A549 treated with Mapracorat at 1 μM for 4 hours (cell line): ENCODE results near the gene TMEM269. TPM values are rescaled to one million over a fixed set of nuclear protein-coding genes. Genes with fewer than 3 reads are reported as not detected.

Experiments
- total RNA-seq: library from RNA; stranded (reverse); fragments of 200-300 nt; extraction: Qiagen RNA extraction; gene quantifications from 5 replicates; pipeline ENCODE4 v1.2.3, GENCODE V29; 2022

TMEM269 gene, protein sequence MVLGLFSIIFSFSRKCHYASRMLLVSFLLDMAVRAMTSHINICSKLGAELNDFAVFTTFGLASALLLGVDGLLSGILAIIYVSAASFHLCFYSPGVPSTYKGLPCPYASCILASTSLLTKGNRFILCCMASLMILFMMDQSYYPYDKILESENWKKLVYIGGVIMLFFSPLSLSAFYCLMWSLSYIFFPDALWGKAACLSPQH
- 0.06 to 0.32 TPM (median 0.12 TPM) in 4 of 5 replicates, not detected in the other for total RNA-seq

DNA sequence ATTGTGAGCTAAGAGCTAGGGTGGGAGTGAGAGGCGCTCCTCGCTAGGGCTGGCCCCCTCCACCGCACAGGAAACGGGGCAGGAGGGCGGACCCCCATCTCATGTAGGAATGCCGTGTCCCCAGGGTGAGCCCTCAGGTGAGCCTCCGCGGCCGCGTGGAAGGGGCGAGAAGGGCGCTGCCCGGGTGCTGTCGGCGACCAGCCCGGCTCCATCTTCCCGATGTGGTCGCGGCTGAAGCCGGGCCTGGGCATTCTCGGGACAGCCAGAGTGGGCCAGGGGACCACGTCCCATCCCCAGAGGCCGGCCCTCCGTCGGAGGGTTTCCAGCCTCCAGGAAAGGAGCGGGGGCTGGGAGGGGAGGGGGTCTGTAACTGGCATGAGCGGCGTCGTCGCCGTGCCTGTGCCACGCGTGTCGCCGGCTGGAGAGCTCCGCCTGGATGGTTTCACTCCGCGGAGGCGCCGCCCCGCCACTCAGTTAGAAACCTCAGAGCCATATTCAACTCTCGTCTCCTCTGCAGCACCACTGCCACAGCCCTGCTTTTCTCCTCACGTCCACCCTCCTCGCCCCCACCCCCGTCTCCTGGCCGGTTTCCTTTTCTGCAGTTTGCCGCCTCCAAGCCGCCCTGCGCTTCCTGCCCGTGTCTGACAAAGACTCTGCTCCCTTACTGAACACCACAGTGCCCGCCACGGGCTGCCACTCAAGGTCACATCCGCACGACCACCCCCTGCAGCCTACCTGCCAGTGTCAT is at the start of gene TMEM269:
Gene TMEM269 (plus strand): TSS at position 46 of the 748 bp plus-strand sequence. CDS start 4,903 bp downstream, outside the sequence.

DNA sequence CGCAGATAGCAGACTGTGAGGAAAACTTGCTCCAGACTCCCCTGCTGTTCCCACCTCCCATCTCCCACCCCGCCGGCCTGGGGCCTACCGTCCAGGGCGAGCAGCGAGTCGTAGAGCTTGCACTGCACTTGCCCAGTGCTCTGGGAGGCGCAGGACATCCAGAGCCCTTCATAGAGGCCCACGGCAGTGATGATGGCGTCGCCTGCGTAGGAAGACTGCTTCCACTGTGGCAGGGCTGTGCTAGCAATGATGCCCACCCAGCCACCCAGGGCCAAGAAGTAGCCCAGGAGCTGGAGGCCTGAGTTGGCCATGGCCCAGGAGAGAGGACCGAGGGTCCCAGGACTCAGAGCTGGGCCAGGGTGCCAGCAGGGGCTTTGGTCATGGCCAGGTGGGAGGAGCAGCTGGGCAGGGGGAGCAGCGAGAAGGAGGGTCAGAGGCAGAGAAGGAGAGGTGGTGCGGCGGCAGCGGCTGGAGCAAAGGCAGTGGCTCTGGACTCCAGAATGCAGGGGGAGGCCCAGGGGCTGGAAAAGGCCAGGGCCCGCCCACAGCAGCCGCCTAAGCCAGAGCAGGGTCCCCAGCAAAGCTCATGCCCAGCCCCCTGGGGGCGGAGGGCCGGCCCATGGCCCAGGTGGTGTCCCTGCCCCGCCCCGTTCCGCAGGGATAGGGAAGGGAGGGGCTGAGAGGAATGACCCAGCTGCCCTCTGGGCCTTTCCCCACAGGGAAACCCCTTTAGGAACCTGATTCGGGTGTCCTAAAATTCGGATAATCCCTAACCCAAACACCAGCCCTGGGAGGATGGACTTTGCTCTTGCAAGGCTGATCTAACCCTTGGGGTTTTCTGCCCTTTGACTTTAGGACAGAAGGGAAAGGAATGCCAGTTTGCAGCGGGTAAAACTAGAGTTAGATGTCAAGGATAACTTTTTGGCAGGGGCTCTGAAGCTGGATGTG is 44.8 kb upstream of the TMEM269 start, which contains the start of gene CLDN19:
Gene CLDN19 (minus strand): TSS at position 484 of the 948 bp plus-strand sequence. CDS start 173 bp downstream, at position 311.

DNA sequence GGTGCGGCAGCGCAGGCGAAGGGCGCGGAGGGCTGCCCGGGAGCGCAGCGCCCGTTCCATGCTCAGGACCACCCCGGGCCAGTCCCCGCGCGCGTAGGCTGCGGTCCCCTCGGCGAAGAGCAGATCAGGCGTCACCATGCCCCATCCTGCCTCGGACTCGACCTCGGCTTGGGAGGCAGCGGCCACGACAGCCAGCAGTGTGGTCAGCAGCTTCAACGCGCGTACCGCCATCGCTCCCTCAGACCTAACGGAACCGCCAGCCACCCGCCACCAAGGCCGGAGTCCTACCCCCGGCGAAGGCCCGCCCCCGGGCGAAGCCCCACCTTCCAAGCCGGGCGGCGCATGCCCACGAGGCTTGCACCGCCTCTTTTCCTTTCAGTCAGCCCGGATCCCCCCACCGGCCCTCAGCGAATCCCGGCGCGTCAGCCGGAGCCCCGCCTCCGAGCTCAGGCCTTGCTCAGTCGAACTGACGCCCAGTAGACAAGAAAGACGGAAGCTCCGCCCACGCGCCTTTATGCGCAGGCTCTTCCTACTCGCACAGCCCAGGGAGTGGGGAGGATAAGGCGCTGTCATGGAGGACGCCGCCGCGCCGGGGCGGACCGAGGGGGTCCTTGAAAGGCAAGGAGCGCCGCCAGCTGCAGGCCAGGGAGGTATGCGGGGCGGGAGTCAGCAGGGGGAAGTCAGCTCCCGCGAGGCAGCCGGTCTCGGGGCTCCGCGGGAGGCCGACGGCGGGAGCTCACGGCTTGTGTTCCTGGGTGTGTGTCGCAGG is 17.9 kb upstream of the TMEM269 start, which contains the start of the genes C1orf50 and P3H1:
Gene C1orf50 (plus strand): TSS at position 509 of the 769 bp plus-strand sequence. CDS start 63 bp downstream, at position 572.
Gene P3H1 (minus strand): TSS at position 288 of the 769 bp plus-strand sequence. CDS start 57 bp downstream, at position 231.

DNA sequence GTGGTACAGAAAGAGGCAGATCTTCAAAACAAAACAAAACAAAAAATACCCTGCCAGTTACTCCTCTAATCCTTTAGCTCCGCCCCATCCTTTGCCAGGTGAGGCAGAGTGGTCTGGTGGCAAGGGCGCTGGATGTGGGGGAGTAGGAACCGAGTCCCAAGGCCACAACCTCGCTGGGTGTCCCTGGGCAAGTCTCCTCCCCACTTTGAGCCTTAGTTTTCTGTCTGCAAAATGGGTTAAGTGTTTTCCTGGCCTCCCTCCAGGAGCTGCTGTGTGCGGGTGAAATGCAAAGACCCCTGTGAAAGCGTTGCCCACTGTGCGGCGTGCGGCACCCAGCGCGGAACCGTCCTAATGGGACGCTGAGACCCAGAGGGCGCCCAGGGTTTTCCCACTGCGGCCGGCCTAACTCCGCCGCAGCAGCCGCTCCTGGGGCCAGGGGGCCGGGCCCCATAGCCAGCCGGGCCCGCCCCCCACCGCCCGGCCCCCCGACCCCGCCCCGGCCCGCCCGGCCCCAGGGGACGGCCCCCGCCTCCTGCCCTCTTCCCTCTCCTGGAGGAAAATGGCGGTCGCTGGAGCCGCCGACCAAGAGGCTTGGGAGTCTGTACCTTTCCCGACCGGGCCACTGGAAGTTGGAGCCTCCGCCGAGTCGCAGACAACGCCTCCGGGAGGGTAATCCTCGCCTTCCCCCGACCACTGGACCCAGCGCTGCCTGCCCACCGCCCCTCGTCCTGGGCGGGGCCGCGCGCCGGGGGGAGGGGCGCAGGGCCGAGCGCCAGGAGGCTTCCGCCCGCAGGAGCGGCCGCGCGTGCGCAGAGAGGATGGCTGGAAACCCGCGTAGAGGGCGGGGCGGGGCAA is 32.0 kb downstream of the TMEM269 start, which contains the start of the genes ERMAP and SVBP:
Gene ERMAP (plus strand): TSS at position 538 of the 855 bp plus-strand sequence. CDS start 13,327 bp downstream, outside the sequence.
Gene SVBP (minus strand): TSS at position 813 of the 855 bp plus-strand sequence. CDS start 853 bp downstream, outside the sequence.

DNA sequence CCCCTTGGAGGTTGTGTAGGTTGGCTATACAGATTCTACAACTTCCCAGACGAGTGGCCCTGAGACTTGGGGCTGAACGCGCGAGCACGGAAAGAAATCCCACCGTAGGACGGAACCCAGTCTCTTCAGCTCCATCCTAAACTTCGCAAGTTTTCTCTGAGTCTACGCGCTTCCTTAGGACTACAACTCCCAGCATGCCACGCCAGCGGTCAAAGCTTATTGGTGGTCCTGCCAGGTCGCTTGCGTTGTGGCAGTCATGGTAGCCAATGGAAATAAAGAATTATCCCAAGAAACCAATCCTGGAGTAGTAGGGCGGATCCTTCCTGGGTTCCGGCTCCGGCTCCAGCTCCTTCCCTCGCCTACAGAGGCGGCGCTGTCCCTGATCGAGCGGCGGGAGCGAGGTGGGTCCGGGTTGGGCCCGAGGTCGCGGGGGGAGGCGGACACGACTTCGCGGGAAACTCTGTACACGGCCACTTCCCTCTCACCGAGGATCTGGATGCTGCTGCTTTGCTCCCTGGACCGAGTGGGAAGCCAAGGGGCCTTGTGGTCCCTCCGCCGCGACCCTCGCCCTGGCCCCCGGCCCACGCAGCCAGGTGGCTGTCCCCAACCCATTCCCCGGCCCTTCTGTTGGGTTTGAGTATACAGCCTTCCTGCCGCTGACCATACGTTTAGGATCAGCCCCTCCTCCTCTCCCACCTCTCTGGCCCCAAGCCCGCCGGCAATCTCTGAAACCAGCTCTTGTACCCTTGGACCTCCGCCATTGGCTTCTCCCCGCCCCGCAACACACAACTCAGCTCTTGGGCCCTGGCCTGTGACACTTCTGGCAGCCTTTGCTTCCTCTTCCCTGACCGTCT is 61.7 kb downstream of the TMEM269 start, which contains the start of gene ZNF691:
Gene ZNF691 (plus strand): TSS at position 357 of the 854 bp plus-strand sequence. CDS start 3,046 bp downstream, outside the sequence.

Other genes with a start within 250 kb of the TMEM269 start
- 58.6 to 73.0 TPM (median 63.3 TPM) in 5 replicates for gene PPIH, start 126.6 kb upstream of the TMEM269 start, total RNA-seq
- gene YBX1, start 102.6 kb upstream of the TMEM269 start, total RNA-seq = 734 to 809 TPM (median 780 TPM) in 5 replicates
- gene CLDN19, start 44.8 kb upstream of the TMEM269 start, total RNA-seq = not detected in 5 replicates
- gene P3H1, start 18.0 kb upstream of the TMEM269 start, total RNA-seq = 24.9 to 32.8 TPM (median 31.5 TPM) in 5 replicates
- gene C1orf50, start 17.7 kb upstream of the TMEM269 start, total RNA-seq = 3.2 to 4.6 TPM (median 3.9 TPM) in 5 replicates
- gene ERMAP, start 32.1 kb downstream of the TMEM269 start, total RNA-seq = 3.4 to 4.3 TPM (median 3.6 TPM) in 5 replicates
- gene SVBP, start 32.4 kb downstream of the TMEM269 start, total RNA-seq = 13.4 to 16.0 TPM (median 15.0 TPM) in 5 replicates
- gene ZNF691, start 61.6 kb downstream of the TMEM269 start, total RNA-seq = 6.0 to 7.9 TPM (median 6.5 TPM) in 5 replicates
- 96.1 to 110 TPM (median 100 TPM) in 5 replicates for gene SLC2A1, start 173.9 kb downstream of the TMEM269 start, total RNA-seq